ENCODE data around the gene PROP1.
"Not testable (repeated sequence)": the region's sequence is repeated elsewhere in the genome, so short reads cannot be mapped to it uniquely, and the experiment has no call there.

The PROP1 gene

DNA sequence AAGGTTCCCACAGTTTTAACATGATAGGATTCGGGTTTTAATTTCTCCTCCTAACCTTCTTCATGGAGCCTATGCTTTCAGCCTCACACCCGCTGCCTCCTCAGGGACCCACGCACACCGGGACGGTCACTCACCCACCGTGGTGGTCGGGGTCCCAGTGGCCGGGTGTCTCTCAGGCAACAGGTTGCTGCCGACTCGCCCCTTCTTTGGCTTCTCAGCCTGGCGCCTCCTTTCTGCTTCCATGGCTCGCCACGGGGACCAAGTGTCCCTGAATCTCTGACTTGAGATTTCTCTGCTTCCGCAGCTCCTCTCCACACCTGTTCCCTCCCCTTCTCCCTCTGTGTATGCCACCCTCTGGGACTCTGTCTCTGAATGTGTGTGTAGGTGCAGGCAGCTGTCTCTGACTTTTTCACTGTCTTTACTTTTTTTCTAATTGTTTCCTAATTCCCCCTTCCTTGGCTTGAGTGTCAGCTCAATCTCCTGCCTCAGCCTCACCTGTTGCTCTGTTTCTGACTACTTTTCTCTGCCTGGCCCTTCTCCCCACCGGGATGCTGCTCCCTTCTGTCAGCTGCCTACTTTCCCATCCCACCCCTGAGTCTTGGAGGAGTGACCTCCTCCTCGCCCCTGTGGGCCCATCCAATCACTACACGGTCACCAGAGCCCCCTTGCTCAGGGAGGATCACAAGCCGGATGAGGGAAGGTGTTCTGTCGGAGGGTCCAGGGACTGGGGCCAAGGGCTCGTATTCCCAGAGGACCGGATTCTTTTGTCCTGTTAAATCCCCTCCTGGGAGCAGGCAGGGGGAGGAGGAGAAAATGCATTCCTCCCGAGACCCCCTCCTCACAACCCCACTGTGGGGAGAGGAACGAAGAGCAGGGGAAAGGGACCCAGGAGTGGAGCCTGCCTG is at the start of gene PROP1:
Gene PROP1, minus strand, starts transcription at position 552 of the 905 bp plus-strand sequence. Its CDS starts 309 bp downstream, at position 243.
- no peak for DNase-seq

DNA sequence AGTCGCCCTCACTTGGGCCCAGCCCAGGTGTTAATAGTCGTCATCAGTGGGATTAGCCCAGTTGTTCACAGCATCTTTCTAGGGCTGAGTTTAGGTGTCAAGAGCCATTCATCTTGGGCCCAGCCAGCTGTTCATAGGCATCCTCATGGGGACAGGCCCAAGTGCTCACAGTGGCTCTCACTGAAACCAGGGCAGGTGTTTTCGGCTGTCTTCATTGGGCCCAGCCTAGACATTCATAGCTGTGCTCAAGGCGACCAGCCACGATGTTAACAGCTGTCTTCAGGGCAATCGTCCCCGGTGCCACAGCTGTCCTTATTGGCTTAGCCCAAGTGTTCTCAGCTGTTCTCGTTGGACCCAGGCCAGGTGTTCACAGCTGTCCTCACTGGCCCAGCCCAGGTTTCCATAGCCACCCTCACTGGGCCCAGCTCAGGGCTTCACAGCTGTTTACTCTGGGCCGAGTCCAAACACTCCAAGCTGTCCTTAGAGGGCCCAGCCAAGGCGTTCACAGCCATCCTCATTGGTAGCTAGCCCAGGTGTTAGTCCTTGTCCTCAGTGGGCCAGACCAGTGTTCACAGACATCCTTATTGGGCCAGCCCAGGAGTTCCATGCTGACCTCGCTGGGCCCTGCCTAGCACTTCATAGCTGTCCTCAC is 23.5 kb upstream of the PROP1 start:
- DNase-seq = not testable (repeated sequence)

- DNase-seq = not testable (repeated sequence)
These were observed 16.7 kb upstream of the PROP1 start for GRCh38 chr5:178012758-178013157.

DNA sequence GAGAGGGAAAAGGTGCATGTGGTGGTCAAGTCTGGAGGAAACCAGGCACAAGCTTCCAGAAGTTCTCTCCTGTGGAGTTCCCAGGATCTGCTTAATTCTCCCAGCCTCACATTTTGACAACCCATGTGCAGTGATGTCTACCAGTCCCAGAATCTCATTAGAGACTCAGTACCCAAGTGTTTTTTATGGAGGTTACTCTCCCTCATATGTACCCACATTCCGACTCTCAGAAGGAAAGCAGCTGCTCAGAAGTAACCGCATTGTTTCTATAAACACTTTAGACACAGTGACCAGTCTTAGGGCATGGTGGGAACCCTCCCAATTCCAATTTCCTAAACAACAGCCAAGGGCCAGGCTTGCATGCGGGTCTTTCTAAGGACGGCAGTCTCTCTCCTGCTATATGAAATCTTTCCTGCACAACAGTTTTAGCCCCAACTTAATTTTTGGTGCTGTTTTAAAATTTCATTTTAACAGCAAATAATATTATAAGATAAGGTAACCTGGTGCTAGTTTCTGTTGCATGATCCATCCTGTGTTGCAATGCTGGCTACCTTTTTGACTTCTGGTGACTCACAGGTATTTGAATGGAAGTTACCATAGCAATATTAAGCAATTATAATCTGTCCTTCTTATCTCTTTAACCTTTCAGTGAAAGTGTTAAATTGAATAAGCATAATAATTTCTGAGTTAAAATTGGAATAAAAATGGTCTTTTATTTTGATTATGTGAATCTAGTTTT is 15.9 kb upstream of the PROP1 start:
- not testable (repeated sequence) for DNase-seq

DNA sequence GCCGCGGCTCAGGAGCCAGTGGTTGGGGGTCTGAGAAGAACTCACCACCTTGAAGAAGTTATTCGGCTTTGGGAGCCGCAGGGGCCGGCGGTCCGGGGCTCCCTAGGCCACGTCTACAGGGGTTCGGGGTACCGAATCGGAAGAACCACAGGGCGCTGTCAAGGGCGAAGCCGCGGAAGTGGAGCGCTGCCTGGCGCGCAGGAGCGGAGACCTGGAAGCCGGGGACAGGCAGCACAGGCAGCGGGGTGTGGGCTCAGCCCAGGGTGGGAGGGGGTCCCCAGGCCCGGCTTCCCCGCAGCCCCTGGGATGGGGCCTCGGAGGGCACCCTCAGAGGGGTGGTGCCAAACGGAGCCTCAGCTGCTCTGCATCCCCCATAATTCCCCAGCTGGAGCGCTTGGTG is 11.2 kb upstream of the PROP1 start:
- not testable (repeated sequence) for DNase-seq

GRCh38 chr5:178006536-178007231 is 10.6 kb upstream of the PROP1 start:
- not testable (repeated sequence) for DNase-seq

- DNase-seq = not testable (repeated sequence)
These were observed 10.1 kb upstream of the PROP1 start for GRCh38 chr5:178006181-178006535.

- no peak for DNase-seq
These were observed 1.8 kb upstream of the PROP1 start for GRCh38 chr5:177997846-177998245.

DNA sequence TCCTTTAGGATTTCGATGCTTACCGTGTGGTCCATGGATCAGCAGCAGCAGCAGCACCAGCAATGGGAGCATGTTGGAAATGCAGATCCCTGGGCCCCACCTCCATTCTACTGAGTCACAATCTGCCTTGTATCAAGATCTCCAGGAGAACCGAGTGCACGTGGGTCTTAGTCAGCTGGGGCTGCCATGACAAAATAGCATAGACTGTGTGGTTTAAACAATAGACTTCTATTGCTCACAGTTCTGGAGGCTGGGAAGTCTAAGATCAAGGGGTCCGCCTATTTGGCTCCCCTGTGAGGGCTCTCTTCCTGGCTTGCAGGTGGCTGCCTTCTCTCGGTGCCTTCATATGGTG is 1.3 kb upstream of the PROP1 start:
- DNase-seq = no peak

DNA sequence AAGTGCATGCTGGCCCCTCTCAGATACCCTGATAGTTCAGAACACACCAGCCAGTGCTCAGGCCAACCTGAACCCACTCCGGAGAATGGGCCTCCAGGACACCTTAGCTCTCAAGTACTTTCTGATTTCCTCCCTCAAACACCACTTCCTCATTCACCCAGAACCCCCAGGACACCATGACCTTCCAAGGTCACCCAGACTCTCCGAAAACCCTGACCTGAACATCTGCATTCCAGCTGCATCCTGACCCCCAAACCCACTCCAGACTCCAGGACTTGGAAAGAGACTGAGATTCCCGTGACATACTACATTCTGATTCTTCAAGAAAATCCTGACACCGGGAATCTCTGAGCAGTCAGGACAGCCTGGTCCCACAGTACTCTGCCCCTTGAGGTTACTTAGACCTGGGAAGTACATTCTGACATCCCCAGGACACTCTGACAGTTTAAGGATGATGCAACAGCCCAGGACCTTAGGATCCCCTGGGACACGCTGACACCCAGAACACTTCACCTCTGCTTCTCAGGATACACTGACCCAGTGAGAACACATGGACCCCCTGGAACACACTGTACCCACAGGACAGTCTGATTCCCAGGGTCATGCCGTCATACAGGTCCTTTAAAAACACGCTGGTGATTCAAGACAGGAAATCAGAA is 747 bp upstream of the PROP1 start:
- no peak for DNase-seq

DNA sequence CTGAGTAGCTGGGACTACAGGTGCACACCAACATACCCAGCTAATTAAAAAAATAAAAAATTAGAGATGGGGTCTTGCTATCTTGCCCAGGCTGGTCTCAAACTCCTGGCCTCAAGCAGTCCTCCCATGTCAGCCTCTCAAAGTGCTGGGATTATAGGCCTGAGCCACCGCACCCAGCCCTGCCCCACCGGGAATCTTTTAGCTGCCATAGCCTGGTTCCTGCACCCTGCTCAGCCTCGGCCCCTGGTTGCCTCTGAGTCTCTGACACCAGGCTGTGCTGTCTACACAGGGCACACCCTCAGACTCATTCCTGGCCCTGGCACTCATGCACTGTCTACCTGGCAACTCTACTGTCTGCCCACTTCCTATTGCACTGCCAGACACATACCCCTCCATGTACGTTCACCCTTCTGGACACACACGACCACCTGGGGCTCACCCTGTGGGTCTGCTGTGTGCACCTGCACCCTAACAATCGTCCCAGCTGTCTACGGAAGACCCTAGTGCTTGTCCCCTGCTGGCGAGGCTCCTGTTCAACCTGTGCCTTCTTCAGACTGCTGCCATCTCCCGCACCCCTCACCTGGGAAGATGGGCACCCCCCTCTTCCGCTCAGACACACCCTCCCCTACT is 1.4 kb downstream of the PROP1 start:
- no peak for DNase-seq

- DNase-seq = no peak
These were observed 2.0 kb downstream of the PROP1 start for GRCh38 chr5:177994063-177994462.

DNA sequence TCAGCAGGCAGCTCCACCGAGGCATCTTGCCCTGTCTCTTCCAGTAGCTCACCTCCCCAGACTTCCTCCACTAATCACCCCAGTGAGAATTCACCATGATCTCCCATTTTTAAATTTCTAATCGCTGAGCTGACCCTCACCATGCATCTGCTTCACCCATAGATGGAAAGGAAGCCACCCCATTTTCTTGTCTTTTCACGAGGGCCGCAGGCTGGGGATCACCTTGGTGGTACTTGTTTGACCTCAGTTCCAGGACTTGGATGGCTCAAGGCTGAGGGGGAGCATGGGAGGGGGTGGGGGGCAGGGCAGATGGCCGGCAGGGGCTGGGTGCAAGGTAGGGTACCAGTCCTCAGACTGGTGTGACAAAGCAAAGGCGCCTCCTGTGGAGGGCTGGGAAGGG is 3.6 kb downstream of the PROP1 start:
- DNase-seq = no peak

DNA sequence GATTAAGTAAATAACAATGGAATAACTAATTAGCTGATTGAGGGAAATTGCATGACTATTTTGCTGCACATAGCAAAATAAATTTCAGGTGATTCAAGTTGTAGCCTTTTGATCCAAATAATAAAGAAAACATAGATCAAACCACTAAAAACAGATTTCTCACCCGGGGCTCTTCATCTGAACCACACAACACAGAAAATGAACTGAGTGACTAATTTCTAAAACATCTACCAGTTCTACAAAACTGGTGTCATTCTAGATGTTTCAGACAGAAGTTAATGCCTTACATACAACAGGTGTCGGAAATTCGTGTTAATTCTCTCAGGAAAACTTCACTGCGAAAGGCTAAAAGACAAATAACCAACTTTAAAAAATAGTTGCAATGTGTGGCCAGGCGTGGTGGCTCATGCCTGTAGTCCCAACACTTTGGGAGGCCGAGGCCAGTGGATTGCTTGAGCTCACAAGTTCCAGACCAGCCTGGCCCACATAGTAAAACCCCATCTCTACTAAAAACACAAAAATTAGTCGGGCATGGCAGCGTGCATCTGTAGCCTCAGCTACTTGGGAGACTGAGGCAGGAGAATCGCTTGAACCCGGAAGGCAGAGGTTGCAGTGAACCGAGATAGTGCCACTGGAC is 6.9 kb downstream of the PROP1 start:
- DNase-seq = no peak

DNA sequence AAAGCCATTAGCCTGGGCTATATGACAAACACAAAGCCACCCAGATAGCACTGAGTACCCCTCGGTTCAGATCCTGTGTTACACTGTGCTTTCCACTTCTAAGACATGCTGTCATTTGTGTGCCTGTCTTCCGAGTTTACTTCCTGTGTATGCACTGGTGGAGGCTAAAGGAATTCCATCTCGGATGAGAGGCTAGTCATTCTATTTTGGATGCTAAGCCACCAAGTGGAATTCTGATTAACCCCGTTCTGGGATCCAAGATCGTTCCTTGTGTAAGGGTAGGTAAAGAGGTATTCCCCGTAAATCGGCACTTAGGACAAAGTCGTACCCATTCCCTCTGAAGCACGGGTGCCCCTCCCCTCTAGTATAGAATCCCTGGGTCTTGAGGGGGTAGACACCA is 8.7 kb downstream of the PROP1 start:
- no peak for DNase-seq

DNA sequence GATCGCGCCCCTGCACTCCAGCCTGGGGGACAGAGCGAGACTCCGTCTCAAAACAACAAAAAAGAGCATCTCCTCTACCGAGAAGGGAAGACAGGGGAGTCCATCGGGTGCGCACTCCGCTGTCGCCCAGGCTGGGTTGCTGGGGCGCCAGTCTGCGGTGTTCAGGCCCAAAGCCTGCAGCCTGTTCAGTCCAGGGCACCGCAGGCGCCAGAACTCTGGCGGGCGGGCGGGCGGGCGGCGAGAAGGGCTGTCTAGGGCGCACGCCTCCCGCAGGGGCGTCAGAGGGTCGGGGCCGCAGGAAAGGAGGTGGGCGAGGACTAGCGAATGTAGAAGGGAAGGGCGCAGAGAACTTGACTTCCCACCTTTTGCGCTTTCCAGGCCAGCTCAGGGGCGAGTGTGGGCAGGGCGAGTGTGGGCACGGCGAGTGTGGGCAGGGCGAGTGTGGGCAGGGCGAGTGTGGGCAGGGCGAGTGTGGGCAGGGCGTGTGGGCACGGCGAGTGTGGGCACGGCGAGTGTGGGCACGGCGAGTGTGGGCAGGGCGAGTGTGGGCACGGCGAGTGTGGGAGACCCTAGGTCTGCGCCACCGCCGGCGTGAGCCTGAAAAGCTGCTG is 10.5 kb downstream of the PROP1 start:
- no peak for DNase-seq

DNA sequence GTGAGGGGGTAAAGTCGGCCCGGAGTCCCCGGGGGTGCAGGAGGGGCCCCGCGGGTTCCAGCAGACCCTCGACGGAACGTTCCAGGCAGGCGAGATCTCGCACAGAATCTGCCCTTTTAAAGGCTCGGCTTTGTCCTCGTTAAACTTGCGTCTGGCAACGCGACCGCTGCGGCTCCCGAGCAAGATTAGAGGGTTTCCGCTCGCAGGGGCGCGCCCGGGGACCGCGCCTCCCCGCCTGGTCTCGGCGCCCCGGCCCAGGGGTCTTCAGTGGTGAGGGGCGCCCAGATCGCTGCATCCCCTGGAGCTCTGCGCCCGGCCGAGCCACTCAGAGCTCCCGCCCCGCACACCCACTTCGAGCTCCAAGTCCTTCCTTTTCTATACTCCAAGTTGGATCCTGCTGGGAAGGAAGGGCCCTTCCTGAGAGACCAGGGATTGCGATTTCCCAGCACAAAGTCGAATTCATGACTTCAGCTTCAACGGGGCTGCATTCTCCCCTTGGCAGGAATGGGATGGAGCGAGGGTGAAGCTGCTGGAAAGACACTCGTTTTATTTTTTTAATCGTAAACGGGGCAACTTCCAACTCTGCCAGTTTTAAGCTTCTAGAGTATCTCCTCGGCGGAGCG is 11.3 kb downstream of the PROP1 start:
- DNase-seq = no peak

DNA sequence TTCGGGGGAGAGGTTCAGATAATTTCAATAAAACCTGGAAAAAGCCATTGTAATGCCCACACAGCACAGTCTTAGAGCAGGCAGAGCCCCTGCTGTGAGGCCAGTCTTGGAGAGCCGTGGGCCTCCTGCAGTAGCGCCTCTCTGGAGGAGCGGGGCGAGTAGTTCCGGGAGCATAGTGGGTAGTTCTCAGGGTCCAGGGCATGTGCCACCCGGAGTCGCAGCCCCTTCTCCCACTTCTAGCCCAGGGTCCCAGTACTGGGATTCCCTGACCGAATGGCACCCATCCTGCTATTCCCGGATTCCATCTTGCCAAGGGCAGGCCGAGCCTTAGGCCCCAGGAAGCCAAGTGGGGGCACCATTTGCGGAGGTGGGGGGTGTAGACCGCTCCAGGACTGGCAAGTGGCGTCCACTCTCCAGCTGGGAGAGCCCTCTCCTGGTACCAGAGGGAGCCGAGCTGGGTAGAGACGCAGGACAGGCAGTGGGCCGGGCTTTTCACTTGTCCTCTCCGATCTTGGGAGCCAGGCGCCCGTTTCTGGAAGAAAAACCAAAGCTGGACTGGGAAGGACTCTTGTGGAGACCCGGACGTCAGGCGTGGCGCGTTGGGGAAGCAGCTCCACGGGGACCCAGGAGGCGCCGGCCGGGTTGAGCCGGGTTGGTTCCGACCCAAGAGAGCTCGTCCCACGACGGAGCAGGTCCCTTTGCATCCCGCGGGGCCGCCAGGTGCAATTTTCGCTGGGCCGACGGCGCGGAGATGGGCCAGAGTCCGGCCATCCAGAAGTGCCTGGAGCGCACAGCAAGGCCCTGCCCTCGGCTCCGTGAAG is 12.1 kb downstream of the PROP1 start:
- no peak for DNase-seq

- DNase-seq = no peak
These were observed 13.1 kb downstream of the PROP1 start for GRCh38 chr5:177982956-177983355.

All from cortex of kidney (tissue), 1 donor.